ENCODE data around the gene KCNJ10. TPM values are rescaled to one million over a fixed set of nuclear protein-coding genes. Genes with fewer than 3 reads are reported as not detected.

The KCNJ10 gene
- total RNA-seq, 1 experiment from 2014 or later = 1.4 TPM

- TF ChIP-seq E2F5 (CRISPR knock-in tag; IDR thresholded peaks at IDR 0.05) = no peak
- no peak for TF ChIP-seq PRDM15 (CRISPR knock-in tag; IDR thresholded peaks at IDR 0.05)
- TF ChIP-seq, protein P1, sequence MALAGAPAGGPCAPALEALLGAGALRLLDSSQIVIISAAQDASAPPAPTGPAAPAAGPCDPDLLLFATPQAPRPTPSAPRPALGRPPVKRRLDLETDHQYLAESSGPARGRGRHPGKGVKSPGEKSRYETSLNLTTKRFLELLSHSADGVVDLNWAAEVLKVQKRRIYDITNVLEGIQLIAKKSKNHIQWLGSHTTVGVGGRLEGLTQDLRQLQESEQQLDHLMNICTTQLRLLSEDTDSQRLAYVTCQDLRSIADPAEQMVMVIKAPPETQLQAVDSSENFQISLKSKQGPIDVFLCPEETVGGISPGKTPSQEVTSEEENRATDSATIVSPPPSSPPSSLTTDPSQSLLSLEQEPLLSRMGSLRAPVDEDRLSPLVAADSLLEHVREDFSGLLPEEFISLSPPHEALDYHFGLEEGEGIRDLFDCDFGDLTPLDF (CRISPR knock-in tag; IDR thresholded peaks at IDR 0.05) = no peak
- TF ChIP-seq ZNF416 (CRISPR knock-in tag; IDR thresholded peaks at IDR 0.05) = no peak
These were observed 91.9 kb downstream of the KCNJ10 start (continued) for GRCh38 chr1:159978107-159978398.

GRCh38 chr1:159977364-159978106, 92.4 kb downstream of the KCNJ10 start:
- H3K4me3 Mint-ChIP-seq = no peak overlapping the region
- no peaks in the 10 kb centered on the region for H3K9me3 Mint-ChIP-seq
- TF ChIP-seq SMAD4 (CRISPR knock-in tag; IDR thresholded peaks at IDR 0.05) (no peak), ZNF232 (CRISPR knock-in tag; IDR thresholded peaks at IDR 0.05) (no peak), ZNF138 (CRISPR knock-in tag; conservative IDR thresholded peaks at IDR 0.05) (no peak), NR3C1 (CRISPR knock-in tag; conservative IDR thresholded peaks at IDR 0.05; ENCODE audit: low read depth) (no peak), RORB (CRISPR knock-in tag; IDR thresholded peaks at IDR 0.05) (no peak), E2F5 (CRISPR knock-in tag; IDR thresholded peaks at IDR 0.05) (no peak), FOXJ3 (CRISPR knock-in tag; IDR thresholded peaks at IDR 0.05; ENCODE audit: borderline replicate concordance) (no peak), JUN (CRISPR knock-in tag; IDR thresholded peaks at IDR 0.05) (no peak)
- CTCF ChIA-PET = no interaction called here
- H3K36me3 Mint-ChIP-seq = no peaks in the 10 kb centered on the region
- ATAC-seq (no peak), DNase-seq (ENCODE audit: low spot score) (no peak)
- no peak overlapping the region for H3K27ac Mint-ChIP-seq
- peaks cover 9% of the 10 kb centered on the region; the same call in 1 of the 2 replicates for H3K27me3 Mint-ChIP-seq (ENCODE audit: low read depth)
- H3K4me1 Mint-ChIP-seq = no peaks in the 10 kb centered on the region
- POLR2A ChIA-PET = no interaction called here

DNA sequence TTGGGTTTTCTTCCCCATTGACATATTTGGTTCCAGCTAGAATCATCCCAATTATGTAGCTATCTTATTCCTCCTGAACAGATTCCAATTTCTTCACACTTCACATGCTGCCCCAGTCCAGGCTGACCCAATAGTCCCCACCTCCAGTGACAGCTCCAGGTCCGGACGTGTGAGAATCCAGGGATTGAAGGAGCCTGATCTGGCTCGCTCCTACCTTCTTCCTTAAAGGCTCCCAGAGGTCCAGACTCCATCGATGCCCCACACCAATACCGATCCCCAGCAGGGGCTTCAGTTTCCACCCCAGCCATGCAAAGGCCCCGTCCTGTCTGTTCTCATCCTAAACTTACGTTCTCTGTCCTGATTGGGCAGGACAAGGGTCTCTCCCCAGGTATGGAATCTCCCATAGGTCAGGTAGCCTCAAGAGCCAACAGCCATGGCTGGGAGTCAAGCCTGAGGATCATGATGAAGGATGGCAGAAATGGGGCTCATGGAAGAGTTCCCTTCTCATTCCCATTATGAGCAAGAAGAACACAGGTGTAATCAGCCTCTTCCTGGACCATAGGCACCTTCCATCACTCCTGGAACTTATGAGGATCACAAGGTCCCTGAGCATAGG, 95.5 kb downstream of the KCNJ10 start:
- no peaks in the 10 kb centered on the region for H3K9me3 Mint-ChIP-seq
- ATAC-seq = no peak
- ChIA-PET CTCF (no interaction called here), POLR2A (no interaction called here)
- DNase-seq (ENCODE audit: low spot score) = no peak
- no peak overlapping the region for H3K4me3 Mint-ChIP-seq
- H3K36me3 Mint-ChIP-seq = no peaks in the 10 kb centered on the region
- no peak overlapping the region for H3K27ac Mint-ChIP-seq
- no peaks in the 10 kb centered on the region for H3K4me1 Mint-ChIP-seq
- peaks cover 3% of the 10 kb centered on the region; the same call in 1 of the 2 replicates for H3K27me3 Mint-ChIP-seq (ENCODE audit: low read depth)
- TF ChIP-seq NR1H2 (CRISPR knock-in tag; IDR thresholded peaks at IDR 0.05) = no peak
- TF ChIP-seq FOXP1 (CRISPR knock-in tag; IDR thresholded peaks at IDR 0.05; ENCODE audit: borderline replicate concordance) = no peak
- no peak for TF ChIP-seq ZNF138 (CRISPR knock-in tag; conservative IDR thresholded peaks at IDR 0.05)
- no peak for TF ChIP-seq E2F4 (CRISPR knock-in tag; IDR thresholded peaks at IDR 0.05; ENCODE audit: borderline replicate concordance, low read depth)
- no peak for TF ChIP-seq ZNF512 (CRISPR knock-in tag; IDR thresholded peaks at IDR 0.05; ENCODE audit: borderline replicate concordance)
- TF ChIP-seq NFE2L1 (CRISPR knock-in tag; IDR thresholded peaks at IDR 0.05) = no peak
- TF ChIP-seq, protein P2, sequence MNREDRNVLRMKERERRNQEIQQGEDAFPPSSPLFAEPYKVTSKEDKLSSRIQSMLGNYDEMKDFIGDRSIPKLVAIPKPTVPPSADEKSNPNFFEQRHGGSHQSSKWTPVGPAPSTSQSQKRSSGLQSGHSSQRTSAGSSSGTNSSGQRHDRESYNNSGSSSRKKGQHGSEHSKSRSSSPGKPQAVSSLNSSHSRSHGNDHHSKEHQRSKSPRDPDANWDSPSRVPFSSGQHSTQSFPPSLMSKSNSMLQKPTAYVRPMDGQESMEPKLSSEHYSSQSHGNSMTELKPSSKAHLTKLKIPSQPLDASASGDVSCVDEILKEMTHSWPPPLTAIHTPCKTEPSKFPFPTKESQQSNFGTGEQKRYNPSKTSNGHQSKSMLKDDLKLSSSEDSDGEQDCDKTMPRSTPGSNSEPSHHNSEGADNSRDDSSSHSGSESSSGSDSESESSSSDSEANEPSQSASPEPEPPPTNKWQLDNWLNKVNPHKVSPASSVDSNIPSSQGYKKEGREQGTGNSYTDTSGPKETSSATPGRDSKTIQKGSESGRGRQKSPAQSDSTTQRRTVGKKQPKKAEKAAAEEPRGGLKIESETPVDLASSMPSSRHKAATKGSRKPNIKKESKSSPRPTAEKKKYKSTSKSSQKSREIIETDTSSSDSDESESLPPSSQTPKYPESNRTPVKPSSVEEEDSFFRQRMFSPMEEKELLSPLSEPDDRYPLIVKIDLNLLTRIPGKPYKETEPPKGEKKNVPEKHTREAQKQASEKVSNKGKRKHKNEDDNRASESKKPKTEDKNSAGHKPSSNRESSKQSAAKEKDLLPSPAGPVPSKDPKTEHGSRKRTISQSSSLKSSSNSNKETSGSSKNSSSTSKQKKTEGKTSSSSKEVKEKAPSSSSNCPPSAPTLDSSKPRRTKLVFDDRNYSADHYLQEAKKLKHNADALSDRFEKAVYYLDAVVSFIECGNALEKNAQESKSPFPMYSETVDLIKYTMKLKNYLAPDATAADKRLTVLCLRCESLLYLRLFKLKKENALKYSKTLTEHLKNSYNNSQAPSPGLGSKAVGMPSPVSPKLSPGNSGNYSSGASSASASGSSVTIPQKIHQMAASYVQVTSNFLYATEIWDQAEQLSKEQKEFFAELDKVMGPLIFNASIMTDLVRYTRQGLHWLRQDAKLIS (CRISPR knock-in tag; IDR thresholded peaks at IDR 0.05; ENCODE audit: borderline replicate concordance) = no peak
- no peak for TF ChIP-seq RORB (CRISPR knock-in tag; IDR thresholded peaks at IDR 0.05)
- no peak for TF ChIP-seq CREB1 (CRISPR knock-in tag; IDR thresholded peaks at IDR 0.05)
- no peak for TF ChIP-seq ZNF396 (CRISPR knock-in tag; IDR thresholded peaks at IDR 0.05; ENCODE audit: borderline replicate concordance)

Data from WTC11 (cell line).